ENCODE results near the gene TOPBP1.
"Not testable (repeated sequence)": the region's sequence is repeated elsewhere in the genome, so short reads cannot be mapped to it uniquely, and the experiment has no call there.

TOPBP1 gene

GRCh38 chr3:133670525-133670995 is 8.8 kb upstream of the TOPBP1 start:
- Histone ChIP-seq H3K36me3 (ENCODE audit: insufficient read depth, low read depth, low read length) (no peaks in the 10 kb centered on the region), H3K9ac (ENCODE audit: low read depth, low read length) (no peak overlapping the region), H3K4me1 (ENCODE audit: insufficient read depth, low read length) (peaks cover 3% of the 10 kb centered on the region; the same call in 1 of the 2 replicates), H3K9me3 (ENCODE audit: insufficient read depth, low read depth, low read length) (no peaks in the 10 kb centered on the region), H3K27ac (ENCODE audit: low read length) (no peak overlapping the region), H3K4me3 (ENCODE audit: low read length) (no peak overlapping the region), H3K27me3 (ENCODE audit: insufficient read depth, low read length) (peaks cover 44% of the 10 kb centered on the region)

DNA sequence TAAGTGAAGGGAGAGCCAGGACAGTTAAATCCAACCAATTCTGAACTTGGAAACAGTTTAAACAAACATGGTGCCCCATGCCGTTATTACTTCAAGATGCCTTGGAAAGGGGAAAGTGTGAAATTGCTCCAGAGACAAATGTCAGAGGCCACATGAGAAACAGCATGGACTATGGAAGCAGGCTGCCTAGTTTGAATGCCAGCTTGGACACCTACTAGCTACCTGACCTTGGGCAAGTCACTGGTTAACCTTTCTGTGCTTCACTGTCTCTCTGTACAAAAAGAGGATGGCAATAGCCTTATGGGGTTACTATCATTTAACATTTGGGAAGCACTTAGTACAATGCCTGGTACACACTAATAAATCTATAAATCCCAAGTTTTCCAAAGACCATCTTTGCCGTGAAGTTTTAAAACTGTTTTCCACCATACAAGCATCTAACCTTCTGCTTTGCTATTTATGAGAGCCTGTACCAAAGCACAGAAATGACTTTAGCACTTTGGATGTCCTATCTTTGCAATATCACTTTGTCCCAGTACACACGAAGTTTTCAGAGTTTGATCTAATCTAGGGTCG is 8.3 kb upstream of the TOPBP1 start:
- peaks cover 3% of the 10 kb centered on the region; the same call in 1 of the 2 replicates for H3K4me1 ChIP-seq (ENCODE audit: insufficient read depth, low read length)
- no peaks in the 10 kb centered on the region for H3K36me3 ChIP-seq (ENCODE audit: insufficient read depth, low read depth, low read length)
- H3K9ac ChIP-seq (ENCODE audit: low read depth, low read length): no peak overlapping the region
- H3K27me3 ChIP-seq (ENCODE audit: insufficient read depth, low read length): peaks cover 39% of the 10 kb centered on the region
- H3K27ac ChIP-seq (ENCODE audit: low read length): no peak overlapping the region
- no peak overlapping the region for H3K4me3 ChIP-seq (ENCODE audit: low read length)
- no peaks in the 10 kb centered on the region for H3K9me3 ChIP-seq (ENCODE audit: insufficient read depth, low read depth, low read length)

GRCh38 chr3:133667118-133667517 is 5.4 kb upstream of the TOPBP1 start:
- Histone ChIP-seq H3K9me3 (ENCODE audit: insufficient read depth, low read depth, low read length) (no peaks in the 10 kb centered on the region), H3K36me3 (ENCODE audit: insufficient read depth, low read depth, low read length) (no peaks in the 10 kb centered on the region), H3K4me3 (ENCODE audit: low read length) (no peak overlapping the region), H3K27ac (ENCODE audit: low read length) (no peak overlapping the region), H3K4me1 (ENCODE audit: insufficient read depth, low read length) (peaks cover 3% of the 10 kb centered on the region; the same call in 1 of the 2 replicates), H3K27me3 (ENCODE audit: insufficient read depth, low read length) (peaks cover 9% of the 10 kb centered on the region; the same call in 1 of the 2 replicates), H3K9ac (ENCODE audit: low read depth, low read length) (no peak overlapping the region)

DNA sequence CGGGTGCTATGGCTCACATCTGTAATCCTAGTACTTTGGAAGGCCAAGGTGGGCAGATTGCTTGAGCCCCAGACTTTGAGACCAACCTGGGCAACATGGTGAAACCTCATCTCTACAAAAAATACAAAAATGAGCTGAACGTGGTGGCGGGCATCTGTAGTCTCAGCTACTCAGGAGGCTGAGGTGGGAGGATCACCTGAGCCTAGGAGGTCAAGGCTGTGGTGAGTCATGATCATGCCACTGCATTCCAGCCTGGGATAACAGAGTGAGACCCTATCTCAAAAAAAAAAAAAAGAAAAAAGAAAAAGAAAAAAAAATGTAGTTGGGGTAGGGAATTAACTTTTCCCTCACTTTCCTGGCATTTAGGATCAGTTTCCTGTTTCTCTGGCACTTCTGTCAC is 3.4 kb upstream of the TOPBP1 start:
- not testable (repeated sequence) for H3K27me3 ChIP-seq (ENCODE audit: insufficient read depth, low read length)

GRCh38 chr3:133663569-133664313 is 2.0 kb upstream of the TOPBP1 start:
- Histone ChIP-seq H3K9ac (ENCODE audit: low read depth, low read length) (peak overlapping the region; percentile 53; the same call in 1 of the 2 replicates), H3K9me3 (ENCODE audit: insufficient read depth, low read depth, low read length) (no peaks in the 10 kb centered on the region), H3K36me3 (ENCODE audit: insufficient read depth, low read depth, low read length) (peaks cover 14% of the 10 kb centered on the region), H3K4me1 (ENCODE audit: insufficient read depth, low read length) (peaks cover 3% of the 10 kb centered on the region; the same call in 1 of the 2 replicates), H3K4me3 (ENCODE audit: low read length) (no peak overlapping the region), H3K27me3 (ENCODE audit: insufficient read depth, low read length) (no peaks in the 10 kb centered on the region), H3K27ac (ENCODE audit: low read length) (no peak overlapping the region)

More for the DNA sequence above, 3.4 kb upstream of the TOPBP1 start:
- H3K36me3 ChIP-seq (ENCODE audit: insufficient read depth, low read depth, low read length); H3K9ac ChIP-seq (ENCODE audit: low read depth, low read length); H3K4me3 ChIP-seq (ENCODE audit: low read length); H3K9me3 ChIP-seq (ENCODE audit: insufficient read depth, low read depth, low read length); H3K4me1 ChIP-seq (ENCODE audit: insufficient read depth, low read length); H3K27ac ChIP-seq (ENCODE audit: low read length): not testable (repeated sequence)

GRCh38 chr3:133662278-133662651 is 524 bp upstream of the TOPBP1 start:
- Histone ChIP-seq H3K4me1 (ENCODE audit: insufficient read depth, low read length) (no peaks in the 10 kb centered on the region), H3K4me3 (ENCODE audit: low read length) (peak overlapping the region; percentile 98), H3K27ac (ENCODE audit: low read length) (no peak overlapping the region), H3K9me3 (ENCODE audit: insufficient read depth, low read depth, low read length) (no peaks in the 10 kb centered on the region), H3K27me3 (ENCODE audit: insufficient read depth, low read length) (no peaks in the 10 kb centered on the region), H3K9ac (ENCODE audit: low read depth, low read length) (peak overlapping the region; percentile 95; the same call in 1 of the 2 replicates), H3K36me3 (ENCODE audit: insufficient read depth, low read depth, low read length) (peaks cover 28% of the 10 kb centered on the region)

DNA sequence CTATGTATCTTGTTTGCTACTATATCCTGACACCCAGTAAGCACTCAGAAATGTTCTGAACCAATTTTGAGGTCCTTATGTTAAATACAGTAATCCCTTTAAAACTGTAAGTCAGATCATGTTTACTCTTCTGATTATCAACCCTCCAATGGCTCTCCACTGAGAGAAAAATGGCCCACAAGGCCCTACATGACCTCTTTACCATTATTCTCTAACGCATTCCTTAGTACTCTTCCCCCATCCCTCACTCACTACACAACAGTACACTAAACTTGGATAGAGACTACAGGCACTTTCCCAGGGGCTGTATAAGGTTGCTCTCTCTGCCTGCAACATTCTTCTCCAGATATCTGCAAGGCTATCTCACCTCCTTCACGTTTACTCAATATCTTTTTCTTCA is 1.9 kb downstream of the TOPBP1 start:
- H3K9ac ChIP-seq (ENCODE audit: low read depth, low read length): peak overlapping the region; percentile 95; the same call in 1 of the 2 replicates
- H3K36me3 ChIP-seq (ENCODE audit: insufficient read depth, low read depth, low read length): peaks cover 52% of the 10 kb centered on the region
- no peaks in the 10 kb centered on the region for H3K9me3 ChIP-seq (ENCODE audit: insufficient read depth, low read depth, low read length)
- no peaks in the 10 kb centered on the region for H3K4me1 ChIP-seq (ENCODE audit: insufficient read depth, low read length)
- H3K27me3 ChIP-seq (ENCODE audit: insufficient read depth, low read length): no peaks in the 10 kb centered on the region
- H3K4me3 ChIP-seq (ENCODE audit: low read length): peak overlapping the region; percentile 98
- H3K27ac ChIP-seq (ENCODE audit: low read length): no peak overlapping the region

- Histone ChIP-seq H3K36me3 (ENCODE audit: insufficient read depth, low read depth, low read length) (peaks cover 87% of the 10 kb centered on the region), H3K4me1 (ENCODE audit: insufficient read depth, low read length) (no peaks in the 10 kb centered on the region), H3K9ac (ENCODE audit: low read depth, low read length) (no peak overlapping the region), H3K27ac (ENCODE audit: low read length) (no peak overlapping the region), H3K9me3 (ENCODE audit: insufficient read depth, low read depth, low read length) (no peaks in the 10 kb centered on the region), H3K4me3 (ENCODE audit: low read length) (no peak overlapping the region), H3K27me3 (ENCODE audit: insufficient read depth, low read length) (no peaks in the 10 kb centered on the region)
Measured at GRCh38 chr3:133655731-133656515, 5.8 kb downstream of the TOPBP1 start.

DNA sequence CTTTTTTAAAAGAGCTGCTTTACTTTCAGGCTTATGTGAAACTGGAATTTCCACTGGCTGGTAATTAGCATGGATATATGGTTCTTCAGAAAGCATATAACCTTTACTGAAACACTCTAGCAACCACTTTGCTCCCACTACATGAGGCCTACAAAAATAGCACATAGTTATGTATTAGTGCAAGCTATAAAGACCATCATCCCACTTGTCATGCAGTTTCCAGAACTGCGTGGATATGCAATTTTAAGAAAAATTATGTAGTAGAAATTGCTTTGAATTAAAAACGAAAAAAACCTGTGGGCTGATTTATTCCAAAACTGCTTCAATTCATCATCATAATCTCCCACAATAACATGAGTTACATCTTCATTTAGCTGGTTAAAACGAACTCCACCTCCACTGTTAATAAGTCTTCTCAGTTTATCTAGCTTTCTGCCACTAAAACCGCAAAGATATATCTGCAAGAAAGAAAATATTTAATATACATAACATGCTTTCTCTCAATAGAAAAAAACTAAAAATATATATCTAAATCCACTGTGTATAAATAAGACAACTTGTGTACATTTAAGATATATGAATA is 12.2 kb downstream of the TOPBP1 start:
- H3K4me1 ChIP-seq (ENCODE audit: insufficient read depth, low read length): no peaks in the 10 kb centered on the region
- no peaks in the 10 kb centered on the region for H3K27me3 ChIP-seq (ENCODE audit: insufficient read depth, low read length)
- no peak overlapping the region for H3K4me3 ChIP-seq (ENCODE audit: low read length)
- no peak overlapping the region for H3K27ac ChIP-seq (ENCODE audit: low read length)
- peaks cover 88% of the 10 kb centered on the region for H3K36me3 ChIP-seq (ENCODE audit: insufficient read depth, low read depth, low read length)
- H3K9ac ChIP-seq (ENCODE audit: low read depth, low read length): no peak overlapping the region
- no peaks in the 10 kb centered on the region for H3K9me3 ChIP-seq (ENCODE audit: insufficient read depth, low read depth, low read length)

- no peaks in the 10 kb centered on the region for H3K9me3 ChIP-seq (ENCODE audit: insufficient read depth, low read depth, low read length)
- no peak overlapping the region for H3K27ac ChIP-seq (ENCODE audit: low read length)
- no peak overlapping the region for H3K9ac ChIP-seq (ENCODE audit: low read depth, low read length)
- H3K36me3 ChIP-seq (ENCODE audit: insufficient read depth, low read depth, low read length): peaks cover 95% of the 10 kb centered on the region
- no peaks in the 10 kb centered on the region for H3K4me1 ChIP-seq (ENCODE audit: insufficient read depth, low read length)
- H3K4me3 ChIP-seq (ENCODE audit: low read length): no peak overlapping the region
- no peaks in the 10 kb centered on the region for H3K27me3 ChIP-seq (ENCODE audit: insufficient read depth, low read length)
Measured at GRCh38 chr3:133644768-133645167, 17.0 kb downstream of the TOPBP1 start.

DNA sequence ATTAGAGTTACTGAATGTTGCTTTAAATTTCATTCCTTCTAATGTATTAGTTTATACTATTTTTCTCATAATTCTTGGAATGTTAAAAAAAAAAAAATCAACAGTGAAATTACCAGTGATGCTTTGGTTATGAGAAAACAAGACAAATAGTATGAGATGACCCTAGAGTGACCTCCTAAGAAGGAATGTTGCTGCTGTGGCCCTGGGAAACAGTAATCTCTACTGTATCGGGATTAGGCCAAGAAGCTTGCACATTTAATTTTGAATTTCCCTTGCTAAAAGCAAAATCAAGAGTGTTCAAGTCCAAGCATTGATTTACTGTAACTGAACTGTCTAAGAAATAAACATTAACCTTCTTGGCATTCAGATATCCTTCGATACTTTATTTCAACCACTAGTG is 18.1 kb downstream of the TOPBP1 start:
- Histone ChIP-seq H3K9ac (ENCODE audit: low read depth, low read length) (no peak overlapping the region), H3K4me3 (ENCODE audit: low read length) (no peak overlapping the region), H3K27me3 (ENCODE audit: insufficient read depth, low read length) (no peaks in the 10 kb centered on the region), H3K4me1 (ENCODE audit: insufficient read depth, low read length) (no peaks in the 10 kb centered on the region), H3K27ac (ENCODE audit: low read length) (no peak overlapping the region), H3K9me3 (ENCODE audit: insufficient read depth, low read depth, low read length) (no peaks in the 10 kb centered on the region), H3K36me3 (ENCODE audit: insufficient read depth, low read depth, low read length) (peaks cover 95% of the 10 kb centered on the region)
